ENCODE results near the gene C10orf67.

Gene C10orf67

DNA sequence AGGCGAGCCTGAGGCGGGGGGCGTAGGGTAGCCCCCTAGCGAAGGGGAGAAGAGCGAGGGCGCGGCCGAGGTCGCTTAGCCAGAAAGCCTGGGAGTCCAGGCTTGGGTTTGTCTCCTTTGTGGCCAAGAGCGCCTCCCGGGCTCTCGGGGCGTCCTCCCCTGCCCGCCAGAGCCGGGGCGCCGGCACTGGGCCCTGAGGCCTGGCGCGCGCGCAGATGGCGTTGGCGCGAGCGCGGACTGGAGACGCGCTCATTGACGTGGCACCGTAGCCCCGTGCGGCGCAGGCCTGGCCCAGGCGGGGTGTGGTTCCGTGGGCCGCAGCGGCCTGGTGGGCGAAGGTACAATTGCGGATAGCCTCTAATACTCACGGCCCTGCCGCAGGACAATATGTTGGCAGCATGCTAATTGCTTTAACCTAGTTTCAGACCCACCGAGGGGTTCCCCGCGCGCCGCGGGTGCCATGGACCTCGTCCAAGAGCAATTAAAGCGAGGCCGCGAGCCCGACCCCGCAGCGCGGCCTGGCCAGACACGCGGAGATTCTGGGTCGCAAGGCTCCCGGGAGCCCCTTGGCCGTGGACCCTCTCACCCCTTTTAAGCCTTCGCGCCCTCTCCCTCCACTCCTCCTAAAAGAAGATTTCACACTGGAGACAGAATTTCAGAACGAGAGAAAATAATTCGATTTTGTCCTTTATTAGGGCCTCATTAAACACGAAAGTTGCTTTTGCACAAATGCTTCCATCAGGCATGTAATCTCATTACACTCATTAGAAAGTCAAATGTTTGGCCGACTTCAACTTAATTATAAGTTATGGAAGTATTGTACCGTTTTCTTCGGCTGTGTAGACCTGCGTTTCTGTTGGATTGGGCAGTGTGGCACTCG, 149.4 kb downstream of the C10orf67 start:
- Histone ChIP-seq H3K27me3 (ENCODE audit: control insufficient read depth, low read length) (peaks cover 4% of the 10 kb centered on the region; the same call in 1 of the 2 replicates), H3K4me1 (ENCODE audit: control insufficient read depth, low read length) (no peaks in the 10 kb centered on the region), H3K4me3 (ENCODE audit: low read length) (no peak overlapping the region), H3K27ac (ENCODE audit: low read depth, low read length) (no peak overlapping the region), H3K36me3 (ENCODE audit: control insufficient read depth, low read length) (no peaks in the 10 kb centered on the region), H3K79me2 (ENCODE audit: control insufficient read depth, low read length) (no peaks in the 10 kb centered on the region), H3K4me2 (ENCODE audit: low read length) (no peak overlapping the region), H3F3A (ENCODE audit: control insufficient read depth, insufficient read depth) (no peaks in the 10 kb centered on the region), H3K9me3 (ENCODE audit: control insufficient read depth, insufficient read depth, low read length) (no peaks in the 10 kb centered on the region), H4K20me1 (ENCODE audit: control insufficient read depth, insufficient read depth, low read depth, low read length) (no peaks in the 10 kb centered on the region), H3K9me2 (replicated peaks; ENCODE audit: control insufficient read depth, low read length) (no peaks in the 10 kb centered on the region)
- TF ChIP-seq EZH2phosphoT487 (IDR thresholded peaks at IDR 0.05; ENCODE audit: borderline replicate concordance, low read length) (no peak), CTCF (IDR thresholded peaks at IDR 0.05; ENCODE audit: low read depth, low read length, poor library complexity, severe bottlenecking) (no peak)

DNA sequence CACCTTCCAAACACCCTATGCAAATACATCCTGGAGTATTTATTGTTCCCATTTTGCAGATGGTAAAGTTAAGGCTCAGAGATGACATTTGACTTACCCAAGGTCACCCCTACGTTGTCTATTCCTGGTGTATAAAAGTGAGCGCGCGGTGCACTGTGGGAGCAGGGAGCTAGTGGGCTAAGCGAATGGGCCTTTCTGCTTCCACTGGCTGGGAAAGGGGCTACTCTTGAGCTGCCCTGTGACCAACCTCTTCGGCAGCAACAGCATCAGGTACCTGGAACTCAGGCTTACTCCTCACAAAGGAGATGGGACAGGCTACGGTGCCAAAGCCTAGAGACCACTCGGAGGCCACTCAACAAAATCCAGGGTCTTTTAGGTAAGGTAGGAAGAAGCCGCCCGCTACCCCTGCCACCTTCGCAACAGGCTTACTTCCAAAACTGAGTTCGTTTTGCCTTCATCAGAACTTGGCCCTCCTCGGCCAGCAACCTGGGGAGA, 150.1 kb downstream of the C10orf67 start:
- H3K9me2 ChIP-seq (replicated peaks; ENCODE audit: control insufficient read depth, low read length) = no peaks in the 10 kb centered on the region
- H3K4me1 ChIP-seq (ENCODE audit: control insufficient read depth, low read length) = no peaks in the 10 kb centered on the region
- no peaks in the 10 kb centered on the region for H3K79me2 ChIP-seq (ENCODE audit: control insufficient read depth, low read length)
- H3F3A ChIP-seq (ENCODE audit: control insufficient read depth, insufficient read depth) = no peaks in the 10 kb centered on the region
- no peak overlapping the region for H3K27ac ChIP-seq (ENCODE audit: low read depth, low read length)
- no peaks in the 10 kb centered on the region for H3K9me3 ChIP-seq (ENCODE audit: control insufficient read depth, insufficient read depth, low read length)
- H3K27me3 ChIP-seq (ENCODE audit: control insufficient read depth, low read length) = peaks cover 4% of the 10 kb centered on the region; the same call in 1 of the 2 replicates
- no peak overlapping the region for H3K4me2 ChIP-seq (ENCODE audit: low read length)
- H3K4me3 ChIP-seq (ENCODE audit: low read length) = no peak overlapping the region
- H4K20me1 ChIP-seq (ENCODE audit: control insufficient read depth, insufficient read depth, low read depth, low read length) = no peaks in the 10 kb centered on the region
- TF ChIP-seq CTCF (IDR thresholded peaks at IDR 0.05; ENCODE audit: low read depth, low read length, poor library complexity, severe bottlenecking) = no peak
- TF ChIP-seq EZH2phosphoT487 (IDR thresholded peaks at IDR 0.05; ENCODE audit: borderline replicate concordance, low read length) = no peak
- no peaks in the 10 kb centered on the region for H3K36me3 ChIP-seq (ENCODE audit: control insufficient read depth, low read length)

DNA sequence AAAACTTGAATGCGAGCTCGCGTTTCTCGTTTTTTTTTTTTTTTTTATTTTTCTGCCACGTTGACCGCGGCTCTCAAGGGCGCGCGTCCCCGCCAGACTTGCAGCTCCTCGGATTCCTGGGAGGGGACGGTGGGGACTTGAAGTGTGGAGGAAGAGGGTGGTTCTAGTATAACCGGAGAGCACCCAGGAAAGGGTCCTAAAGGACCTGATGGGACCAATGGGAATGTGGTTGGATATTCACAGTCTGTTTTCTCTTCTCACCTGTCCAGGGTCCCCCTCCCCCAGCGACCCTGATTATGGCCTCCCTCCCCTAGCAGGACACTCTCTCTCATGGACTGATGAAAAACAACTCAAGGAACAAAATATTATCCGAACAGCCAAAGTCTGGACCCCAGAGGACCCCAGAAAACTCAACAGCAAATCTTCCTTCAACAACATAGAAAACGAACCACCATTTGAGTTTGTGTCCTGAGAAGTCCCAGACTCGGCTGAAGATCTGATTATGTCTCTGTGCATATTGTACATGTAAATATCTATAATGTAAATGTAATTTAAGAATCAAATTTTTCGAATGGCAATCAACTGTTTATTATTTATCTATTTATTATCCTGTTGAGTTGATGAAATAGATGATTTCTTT, 151.0 kb downstream of the C10orf67 start:
- no peak for TF ChIP-seq CTCF (IDR thresholded peaks at IDR 0.05; ENCODE audit: low read depth, low read length, poor library complexity, severe bottlenecking)
- no peak for TF ChIP-seq EZH2phosphoT487 (IDR thresholded peaks at IDR 0.05; ENCODE audit: borderline replicate concordance, low read length)
- H4K20me1 ChIP-seq (ENCODE audit: control insufficient read depth, insufficient read depth, low read depth, low read length) = no peaks in the 10 kb centered on the region
- H3K4me2 ChIP-seq (ENCODE audit: low read length) = no peak overlapping the region
- no peaks in the 10 kb centered on the region for H3K79me2 ChIP-seq (ENCODE audit: control insufficient read depth, low read length)
- no peaks in the 10 kb centered on the region for H3K9me2 ChIP-seq (replicated peaks; ENCODE audit: control insufficient read depth, low read length)
- H3K27me3 ChIP-seq (ENCODE audit: control insufficient read depth, low read length) = peaks cover 4% of the 10 kb centered on the region; the same call in 1 of the 2 replicates
- no peak overlapping the region for H3K27ac ChIP-seq (ENCODE audit: low read depth, low read length)
- no peaks in the 10 kb centered on the region for H3K36me3 ChIP-seq (ENCODE audit: control insufficient read depth, low read length)
- H3K4me1 ChIP-seq (ENCODE audit: control insufficient read depth, low read length) = no peaks in the 10 kb centered on the region
- H3K4me3 ChIP-seq (ENCODE audit: low read length) = no peak overlapping the region
- H3F3A ChIP-seq (ENCODE audit: control insufficient read depth, insufficient read depth) = no peaks in the 10 kb centered on the region
- no peaks in the 10 kb centered on the region for H3K9me3 ChIP-seq (ENCODE audit: control insufficient read depth, insufficient read depth, low read length)
